ENCODE data around the gene DNAL1. TPM values are rescaled to one million over a fixed set of nuclear protein-coding genes. Genes with fewer than 3 reads are reported as not detected.

DNAL1 gene
- total and polyA plus RNA-seq, 7 experiments from 2014 or later: 3.6 to 8.4 (median 5.3) TPM

- Mint-ChIP-seq H3K4me3 (no peak overlapping the region), H3K9me3 (peaks cover 0 to 1% (median 0%) of the 10 kb centered on the region in 11 donors), H3K27me3 (no peaks in the 10 kb centered on the region), H3K36me3 (peaks cover 15 to 42% (median 20%) of the 10 kb centered on the region in 5 donors), H3K27ac (peak overlapping the region in 6 of 9 donors; percentile 49 to 88 (median 66)), H3K4me1 (peaks cover 0 to 11% (median 0%) of the 10 kb centered on the region in 7 donors)
- H3K27me3 ChIP-seq (ENCODE audit: control insufficient read depth in 2 of 2, insufficient read depth in 2 of 2, low read length in 2 of 2): no peaks in the 10 kb centered on the region
- peaks cover 32 to 96% (median 38%) of the 10 kb centered on the region in 3 experiments for H3K36me3 ChIP-seq (ENCODE audit: control insufficient read depth in 2 of 3, insufficient read depth in 3 of 3, low read length in 3 of 3)
- ATAC-seq: no peak
- intact Hi-C loops (cut with micrococcal nuclease): no loop called here
- H3K4me1 ChIP-seq (ENCODE audit: control insufficient read depth in 2 of 2, insufficient read depth in 2 of 2, low read length in 2 of 2): peaks cover 0 to 5% of the 10 kb centered on the region in 2 donors
- ChIA-PET CTCF (no interaction called here), POLR2A (no interaction called here)
- no peak for DNase-seq
- no peaks in the 10 kb centered on the region for H3K9me3 ChIP-seq (ENCODE audit: control insufficient read depth in 2 of 3, low read length in 3 of 3)
- no peak overlapping the region for H3K4me3 ChIP-seq (ENCODE audit: low read length)
- no peak overlapping the region for H3K27ac ChIP-seq (ENCODE audit: low read depth, low read length)
Observed at GRCh38 chr14:73721101-73721821, 76.5 kb downstream of the DNAL1 start.

- no peaks in the 10 kb centered on the region for H3K27me3 Mint-ChIP-seq
- Histone ChIP-seq H3K27ac (ENCODE audit: low read depth, low read length) (no peak overlapping the region), H3K27me3 (ENCODE audit: control insufficient read depth in 2 of 2, insufficient read depth in 2 of 2, low read length in 2 of 2) (no peaks in the 10 kb centered on the region), H3K36me3 (ENCODE audit: control insufficient read depth in 2 of 3, insufficient read depth in 3 of 3, low read length in 3 of 3) (peaks cover 32 to 99% (median 51%) of the 10 kb centered on the region in 3 experiments), H3K4me3 (ENCODE audit: low read length) (no peak overlapping the region), H3K4me1 (ENCODE audit: control insufficient read depth in 2 of 2, insufficient read depth in 2 of 2, low read length in 2 of 2) (peaks cover 0 to 5% of the 10 kb centered on the region in 2 donors), H3K9me3 (ENCODE audit: control insufficient read depth in 2 of 3, low read length in 3 of 3) (no peaks in the 10 kb centered on the region)
- CTCF ChIA-PET: interaction anchor here (1.4 kb wide), 1 partner anchor 55 kb away, joined by 3 read pairs; no protein-coding TSS in a partner anchor
- peaks cover 15 to 38% (median 20%) of the 10 kb centered on the region in 5 donors for H3K36me3 Mint-ChIP-seq
- DNase-seq (no peak), ATAC-seq (no peak)
- H3K4me1 Mint-ChIP-seq: peaks cover 0 to 9% (median 0%) of the 10 kb centered on the region in 7 donors
- H3K27ac Mint-ChIP-seq: peak overlapping the region in 3 of 9 donors; percentile 30 to 85 (median 53)
- no peak overlapping the region for H3K4me3 Mint-ChIP-seq
- H3K9me3 Mint-ChIP-seq: peaks cover 0 to 1% (median 0%) of the 10 kb centered on the region in 11 donors
- POLR2A ChIA-PET: interaction anchor here (0.6 kb wide), 1 partner anchor 110 kb away, joined by 5 read pairs; no protein-coding TSS in a partner anchor
- intact Hi-C loops (cut with micrococcal nuclease): no loop called here
Observed at GRCh38 chr14:73722581-73722980, 77.8 kb downstream of the DNAL1 start.

DNA sequence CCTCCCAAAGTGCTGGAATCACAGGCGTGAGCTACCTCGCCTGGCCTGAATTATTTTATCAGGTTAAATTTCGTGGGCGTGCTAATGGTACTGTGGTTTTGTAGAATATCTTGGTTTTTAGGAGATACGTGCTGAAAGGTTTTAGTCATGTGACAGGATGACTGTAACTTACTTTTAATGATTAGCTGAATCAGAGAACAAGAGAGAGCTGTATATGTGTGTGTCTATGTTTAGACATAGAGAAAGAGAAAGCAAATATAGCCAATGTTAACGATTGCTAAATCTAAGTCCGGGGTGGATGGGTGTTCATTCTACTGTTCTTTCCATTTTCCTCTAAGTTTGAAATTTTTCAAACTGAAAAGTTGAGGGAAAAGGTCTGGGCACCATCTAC is 78.6 kb downstream of the DNAL1 start:
- ATAC-seq: no peak
- Histone ChIP-seq H3K4me1 (ENCODE audit: control insufficient read depth in 2 of 2, insufficient read depth in 2 of 2, low read length in 2 of 2) (peaks cover 3 to 5% of the 10 kb centered on the region in 2 donors), H3K36me3 (ENCODE audit: control insufficient read depth in 2 of 3, insufficient read depth in 3 of 3, low read length in 3 of 3) (peaks cover 32 to 98% (median 52%) of the 10 kb centered on the region in 3 experiments), H3K9me3 (ENCODE audit: control insufficient read depth in 2 of 3, low read length in 3 of 3) (no peaks in the 10 kb centered on the region), H3K27me3 (ENCODE audit: control insufficient read depth in 2 of 2, insufficient read depth in 2 of 2, low read length in 2 of 2) (no peaks in the 10 kb centered on the region), H3K4me3 (ENCODE audit: low read length) (no peak overlapping the region), H3K27ac (ENCODE audit: low read depth, low read length) (peak overlapping the region; percentile 27)
- Mint-ChIP-seq H3K27me3 (no peaks in the 10 kb centered on the region), H3K4me1 (peaks cover 0 to 14% (median under 1%) of the 10 kb centered on the region in 7 donors), H3K4me3 (no peak overlapping the region), H3K27ac (peak overlapping the region in 8 of 9 donors; percentile 6 to 89 (median 40)), H3K36me3 (peaks cover 15 to 34% (median 20%) of the 10 kb centered on the region in 5 donors), H3K9me3 (peaks cover 0 to 1% (median 0%) of the 10 kb centered on the region in 11 donors)
- intact Hi-C loops (cut with micrococcal nuclease): no loop called here
- no peak for DNase-seq
- POLR2A ChIA-PET: interaction anchor here (1.3 kb wide), 1 partner anchor 35 kb away, joined by 3 read pairs; no protein-coding TSS in a partner anchor
- CTCF ChIA-PET: interaction anchor here (1.4 kb wide), 1 partner anchor 54 kb away, joined by 3 read pairs; no protein-coding TSS in a partner anchor

GRCh38 chr14:73723797-73724661 is 79.2 kb downstream of the DNAL1 start:
- H3K4me1 ChIP-seq (ENCODE audit: control insufficient read depth in 2 of 2, insufficient read depth in 2 of 2, low read length in 2 of 2): peaks cover 5 to 9% of the 10 kb centered on the region in 2 donors
- Mint-ChIP-seq H3K4me1 (peaks cover 0 to 21% (median 7%) of the 10 kb centered on the region in 7 donors), H3K9me3 (peaks cover 0 to 1% (median 0%) of the 10 kb centered on the region in 11 donors), H3K27me3 (no peaks in the 10 kb centered on the region), H3K27ac (peak overlapping the region; percentile 6 to 89 (median 73)), H3K4me3 (no peak overlapping the region), H3K36me3 (peaks cover 15 to 34% (median 20%) of the 10 kb centered on the region in 5 donors)
- no peak overlapping the region for H3K4me3 ChIP-seq (ENCODE audit: low read length)
- peaks cover 34 to 94% (median 52%) of the 10 kb centered on the region in 3 experiments for H3K36me3 ChIP-seq (ENCODE audit: control insufficient read depth in 2 of 3, insufficient read depth in 3 of 3, low read length in 3 of 3)
- no peaks in the 10 kb centered on the region for H3K9me3 ChIP-seq (ENCODE audit: control insufficient read depth in 2 of 3, low read length in 3 of 3)
- no peaks in the 10 kb centered on the region for H3K27me3 ChIP-seq (ENCODE audit: control insufficient read depth in 2 of 2, insufficient read depth in 2 of 2, low read length in 2 of 2)
- ChIA-PET POLR2A (interaction anchor here (1.0 to 1.3 kb wide), 2 partner anchors 14 to 34 kb away, joined by 3 read pairs; no protein-coding TSS in a partner anchor), CTCF (interaction anchor here (1.4 kb wide), 1 partner anchor 53 kb away, joined by 3 read pairs; no protein-coding TSS in a partner anchor)
- intact Hi-C loops (cut with micrococcal nuclease): no loop called here
- peak; percentile 33 for ATAC-seq
- H3K27ac ChIP-seq (ENCODE audit: low read depth, low read length): peak overlapping the region; percentile 27
- no peak for DNase-seq

DNA sequence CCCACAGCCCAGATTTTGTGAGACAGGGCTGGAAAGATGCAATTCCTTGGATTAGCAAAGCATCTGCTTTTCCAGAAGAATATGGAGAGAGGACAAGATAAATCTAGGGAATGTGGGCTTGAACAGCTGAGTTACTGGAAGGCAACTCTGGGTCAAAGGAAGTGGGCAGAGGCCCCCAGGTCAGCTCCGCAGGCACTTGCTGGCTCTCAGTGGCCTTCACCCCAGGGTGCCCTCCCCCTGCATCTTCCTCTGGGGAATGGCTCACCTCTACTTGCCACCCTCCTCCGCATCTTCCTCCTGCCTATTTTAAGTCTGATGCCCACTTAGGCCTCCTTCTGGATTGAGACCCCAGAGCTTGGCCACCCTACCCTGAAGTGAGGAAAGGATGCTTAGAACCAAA is 79.9 kb downstream of the DNAL1 start:
- Histone ChIP-seq H3K36me3 (ENCODE audit: control insufficient read depth in 2 of 3, insufficient read depth in 3 of 3, low read length in 3 of 3) (peaks cover 37 to 93% (median 52%) of the 10 kb centered on the region in 3 experiments), H3K4me3 (ENCODE audit: low read length) (no peak overlapping the region), H3K27ac (ENCODE audit: low read depth, low read length) (peak overlapping the region; percentile 17), H3K4me1 (ENCODE audit: control insufficient read depth in 2 of 2, insufficient read depth in 2 of 2, low read length in 2 of 2) (peaks cover 5 to 12% of the 10 kb centered on the region in 2 donors), H3K27me3 (ENCODE audit: control insufficient read depth in 2 of 2, insufficient read depth in 2 of 2, low read length in 2 of 2) (no peaks in the 10 kb centered on the region), H3K9me3 (ENCODE audit: control insufficient read depth in 2 of 3, low read length in 3 of 3) (no peaks in the 10 kb centered on the region)
- intact Hi-C loops (cut with micrococcal nuclease): no loop called here
- peaks cover 0 to 27% (median 10%) of the 10 kb centered on the region in 7 donors for H3K4me1 Mint-ChIP-seq
- H3K4me3 Mint-ChIP-seq: no peak overlapping the region
- ChIA-PET CTCF (no interaction called here), POLR2A (interaction anchor here (1.0 to 1.3 kb wide), 2 partner anchors 15 to 34 kb away, joined by 3 read pairs; no protein-coding TSS in a partner anchor)
- peaks cover 0 to 1% (median 0%) of the 10 kb centered on the region in 11 donors for H3K9me3 Mint-ChIP-seq
- peaks cover 15 to 38% (median 20%) of the 10 kb centered on the region in 5 donors for H3K36me3 Mint-ChIP-seq
- H3K27me3 Mint-ChIP-seq: no peaks in the 10 kb centered on the region
- ATAC-seq: no peak
- no peak for DNase-seq
- peak overlapping the region in 5 of 9 donors; percentile 2 to 89 (median 77) for H3K27ac Mint-ChIP-seq

Data from naive thymus-derived CD4-positive, alpha-beta T cell (primary cell).